Loucy (cell line): ENCODE data around the gene BMPER.

Source experiments
- EZH2phosphoT487 ChIP-seq: fragments of 200-600 bp; IDR thresholded peaks from 2 replicates; pipeline ENCODE4 v1.6.1; 2018; ENCODE audit warnings: antibody characterized with exemption, mild to moderate bottlenecking, moderate library complexity, borderline replicate concordance
- TF ChIP-seq, protein P1 (sequence below): fragments of 200-600 bp; sonication (generic); conservative IDR thresholded peaks from 2 replicates; pipeline ENCODE4 v1.5.1; 2014; ENCODE audit warnings: mild to moderate bottlenecking, antibody characterized with exemption, low read length

DNA sequence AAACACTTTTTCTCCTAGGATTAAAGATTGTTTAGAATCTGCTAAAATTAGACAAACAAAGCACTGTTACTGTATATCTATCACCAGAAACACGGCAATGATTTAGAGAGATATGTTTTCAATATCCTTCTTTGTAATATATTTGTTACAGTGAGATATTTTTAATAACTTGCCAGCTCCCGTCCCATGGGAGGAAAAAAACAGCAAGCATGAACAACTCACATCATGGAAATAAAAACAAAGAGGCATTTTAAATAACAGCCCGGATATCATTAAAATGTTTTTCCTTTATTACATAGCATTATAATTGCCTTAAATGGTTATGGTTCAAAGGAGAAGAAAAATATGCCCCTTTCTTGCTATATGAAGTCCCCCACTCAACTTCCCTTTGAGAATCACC is 272.1 kb downstream of the BMPER start:
- TF ChIP-seq, protein P1, sequence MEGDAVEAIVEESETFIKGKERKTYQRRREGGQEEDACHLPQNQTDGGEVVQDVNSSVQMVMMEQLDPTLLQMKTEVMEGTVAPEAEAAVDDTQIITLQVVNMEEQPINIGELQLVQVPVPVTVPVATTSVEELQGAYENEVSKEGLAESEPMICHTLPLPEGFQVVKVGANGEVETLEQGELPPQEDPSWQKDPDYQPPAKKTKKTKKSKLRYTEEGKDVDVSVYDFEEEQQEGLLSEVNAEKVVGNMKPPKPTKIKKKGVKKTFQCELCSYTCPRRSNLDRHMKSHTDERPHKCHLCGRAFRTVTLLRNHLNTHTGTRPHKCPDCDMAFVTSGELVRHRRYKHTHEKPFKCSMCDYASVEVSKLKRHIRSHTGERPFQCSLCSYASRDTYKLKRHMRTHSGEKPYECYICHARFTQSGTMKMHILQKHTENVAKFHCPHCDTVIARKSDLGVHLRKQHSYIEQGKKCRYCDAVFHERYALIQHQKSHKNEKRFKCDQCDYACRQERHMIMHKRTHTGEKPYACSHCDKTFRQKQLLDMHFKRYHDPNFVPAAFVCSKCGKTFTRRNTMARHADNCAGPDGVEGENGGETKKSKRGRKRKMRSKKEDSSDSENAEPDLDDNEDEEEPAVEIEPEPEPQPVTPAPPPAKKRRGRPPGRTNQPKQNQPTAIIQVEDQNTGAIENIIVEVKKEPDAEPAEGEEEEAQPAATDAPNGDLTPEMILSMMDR: no peak
- TF ChIP-seq EZH2phosphoT487: no peak
